SHP77 (cell line): ENCODE results near the gene CDC45.
A peak's percentile ranks its signal among the peaks of the same experiment; 100 is the strongest.
"Not testable (repeated sequence)": the region's sequence is repeated elsewhere in the genome, so short reads cannot be mapped to it uniquely, and the experiment has no call there.

Source experiments
- DNase-seq, 2 experiments: peaks; one replicate each; lab custom pipeline; 2025; lab: John Stamatoyannopoulos, UW

The CDC45 gene, protein sequence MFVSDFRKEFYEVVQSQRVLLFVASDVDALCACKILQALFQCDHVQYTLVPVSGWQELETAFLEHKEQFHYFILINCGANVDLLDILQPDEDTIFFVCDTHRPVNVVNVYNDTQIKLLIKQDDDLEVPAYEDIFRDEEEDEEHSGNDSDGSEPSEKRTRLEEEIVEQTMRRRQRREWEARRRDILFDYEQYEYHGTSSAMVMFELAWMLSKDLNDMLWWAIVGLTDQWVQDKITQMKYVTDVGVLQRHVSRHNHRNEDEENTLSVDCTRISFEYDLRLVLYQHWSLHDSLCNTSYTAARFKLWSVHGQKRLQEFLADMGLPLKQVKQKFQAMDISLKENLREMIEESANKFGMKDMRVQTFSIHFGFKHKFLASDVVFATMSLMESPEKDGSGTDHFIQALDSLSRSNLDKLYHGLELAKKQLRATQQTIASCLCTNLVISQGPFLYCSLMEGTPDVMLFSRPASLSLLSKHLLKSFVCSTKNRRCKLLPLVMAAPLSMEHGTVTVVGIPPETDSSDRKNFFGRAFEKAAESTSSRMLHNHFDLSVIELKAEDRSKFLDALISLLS

DNA sequence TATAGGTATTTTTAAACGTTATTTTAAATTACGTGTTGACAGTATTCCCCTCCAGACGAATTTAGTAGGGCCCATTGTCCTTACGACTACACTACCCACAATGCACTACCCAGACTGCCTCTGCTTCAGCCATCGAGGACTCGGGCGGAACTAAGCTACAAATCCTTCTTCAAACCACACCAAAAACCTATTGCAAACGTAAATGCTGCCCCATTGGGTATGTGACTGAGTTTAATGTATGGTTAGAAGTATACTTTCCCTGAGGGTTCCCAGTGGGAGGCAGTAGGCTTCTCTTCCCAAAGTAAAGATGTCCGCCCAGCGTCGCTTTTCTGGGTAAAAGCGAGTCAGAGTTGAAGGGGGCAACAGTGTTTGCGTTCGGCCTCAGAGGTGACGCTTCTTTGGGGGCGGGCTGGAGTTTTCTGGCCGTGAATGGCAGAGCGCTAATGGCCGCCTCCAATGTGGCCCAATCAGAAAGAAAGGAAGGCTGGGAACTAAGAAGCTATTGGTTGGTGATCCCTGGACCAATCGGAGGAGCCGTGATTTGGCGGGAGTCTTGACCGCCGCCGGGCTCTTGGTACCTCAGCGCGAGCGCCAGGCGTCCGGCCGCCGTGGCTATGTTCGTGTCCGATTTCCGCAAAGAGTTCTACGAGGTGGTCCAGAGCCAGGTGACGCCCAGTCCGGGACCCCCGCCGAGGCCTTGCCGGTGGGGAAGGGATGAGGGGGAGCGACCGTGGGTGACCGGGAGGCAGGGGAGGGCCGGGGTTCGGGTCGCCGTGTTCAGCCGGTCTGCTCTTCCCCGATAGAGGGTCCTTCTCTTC is at the start of gene CDC45:
TSS of gene CDC45 (plus strand) at position 566 of the 818 bp plus-strand sequence. CDS start at position 615, 49 bp downstream.
- peak; percentile 97 to 98 for DNase-seq

- DNase-seq = peak in 1 of 2 experiments; percentile 3
Measured at GRCh38 chr22:19429950-19430889, 49.5 kb upstream of the CDC45 start.

GRCh38 chr22:19430890-19431541 is 48.7 kb upstream of the CDC45 start:
- DNase-seq = peak in 1 of 2 experiments; percentile 8

DNA sequence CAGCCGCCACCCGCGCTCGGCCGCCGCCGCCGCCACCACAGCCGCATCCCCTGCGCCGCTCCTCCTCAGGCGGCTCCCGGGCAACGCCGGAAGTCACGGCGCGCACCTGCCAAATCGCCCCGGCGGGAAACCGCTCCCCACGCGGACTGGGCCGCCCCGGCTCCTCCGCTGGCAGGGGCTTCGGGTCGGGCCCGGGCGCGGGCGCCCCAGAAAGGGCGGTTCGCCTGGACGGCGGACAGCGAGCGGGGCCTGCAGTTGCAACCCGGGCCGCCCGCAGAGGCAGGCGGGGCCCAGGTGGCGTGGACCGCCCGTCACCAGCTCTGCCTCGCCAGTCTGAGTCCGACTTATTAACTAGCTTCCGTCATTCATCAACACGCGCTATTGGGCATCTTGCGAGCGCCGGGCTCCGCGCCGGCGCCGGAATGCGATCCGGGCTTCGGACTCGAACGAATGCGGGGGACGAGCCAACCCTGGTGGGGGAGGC is 48.0 kb upstream of the CDC45 start, which contains the start of gene HIRA:
TSS of gene HIRA (minus strand) at position 85 of the 484 bp plus-strand sequence. CDS start 257 bp downstream, outside the sequence.
- DNase-seq = peak; percentile 49

DNA sequence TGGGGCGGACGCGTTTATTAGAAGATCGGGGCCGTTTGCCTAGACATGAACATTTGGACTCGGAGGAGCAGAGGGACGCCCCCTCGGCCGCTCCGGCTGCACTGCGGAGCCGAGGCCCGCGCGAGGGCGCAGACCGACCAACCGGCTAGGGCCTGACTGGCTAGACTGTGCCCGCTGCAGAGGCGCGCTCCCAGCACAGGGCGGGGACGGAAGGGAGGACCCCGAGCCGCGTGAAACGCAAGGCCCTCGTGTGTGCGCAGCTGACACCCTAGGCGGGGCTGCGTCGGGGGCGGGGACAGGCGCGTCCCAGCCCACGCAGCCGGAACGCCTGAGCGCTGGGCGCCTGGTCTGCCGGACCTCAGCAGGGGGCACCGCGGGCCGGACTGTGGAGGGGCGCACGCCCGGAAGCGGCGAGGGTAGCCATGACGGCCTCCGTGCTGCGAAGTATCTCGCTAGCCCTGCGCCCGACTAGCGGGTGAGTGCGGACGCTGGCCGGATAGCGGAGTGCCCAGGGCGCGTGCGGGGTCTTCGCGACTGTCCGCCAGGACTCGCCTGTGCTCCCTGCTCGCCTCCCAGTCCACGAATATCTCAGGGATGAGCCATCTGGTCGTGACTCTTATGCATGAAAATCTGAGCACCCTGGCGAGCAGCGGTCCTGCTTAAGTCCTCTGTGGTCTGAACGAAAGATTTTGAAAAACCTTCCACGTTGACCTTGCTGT is 47.4 kb upstream of the CDC45 start, which contains the start of gene MRPL40:
TSS of gene MRPL40 (plus strand) at position 413 of the 719 bp plus-strand sequence. CDS start at position 423, 10 bp downstream.
- peak; percentile 85 to 91 for DNase-seq

GRCh38 chr22:19434401-19434800 is 45.3 kb upstream of the CDC45 start:
- no peak for DNase-seq

DNA sequence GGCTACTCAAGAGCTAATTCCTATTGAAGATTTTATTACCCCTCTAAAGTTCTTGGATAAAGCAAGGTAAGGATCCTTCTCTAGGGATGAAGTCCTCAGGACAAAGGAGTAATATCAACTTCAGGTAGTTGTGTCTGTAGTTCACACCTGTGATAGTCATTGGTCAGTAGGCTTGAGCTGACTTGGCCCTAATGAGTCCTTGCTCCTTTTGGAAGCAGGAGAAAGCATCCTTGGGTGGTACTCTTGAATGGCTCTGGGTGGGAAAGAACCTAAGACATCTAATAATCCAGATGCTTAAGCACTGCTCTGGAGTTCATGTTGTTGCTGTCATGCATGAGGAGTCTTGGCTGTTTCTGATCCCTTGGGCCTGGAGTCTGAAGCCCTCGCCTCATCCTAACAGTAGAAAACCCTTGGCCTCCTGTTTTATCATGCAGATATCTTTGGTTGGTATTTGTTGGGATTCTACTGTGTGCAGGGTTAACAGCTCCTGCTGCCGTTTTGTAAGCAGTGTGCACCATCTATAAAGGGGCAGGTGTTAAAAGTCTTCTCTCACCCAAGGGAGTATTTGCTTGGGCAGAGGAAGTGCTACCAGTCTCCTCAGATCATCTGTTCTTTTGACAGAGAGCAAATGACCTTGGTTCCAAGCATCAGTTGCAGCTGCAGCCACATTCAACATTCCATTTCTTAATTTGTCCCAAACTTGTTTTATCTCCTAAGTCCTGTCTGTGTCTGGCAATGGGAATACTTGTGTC is 44.7 kb upstream of the CDC45 start:
- DNase-seq = no peak

- not testable (repeated sequence) for DNase-seq
Measured at GRCh38 chr22:19436444-19437161, 43.1 kb upstream of the CDC45 start.

- no peak for DNase-seq
Measured at GRCh38 chr22:19438298-19438697, 41.4 kb upstream of the CDC45 start.

DNA sequence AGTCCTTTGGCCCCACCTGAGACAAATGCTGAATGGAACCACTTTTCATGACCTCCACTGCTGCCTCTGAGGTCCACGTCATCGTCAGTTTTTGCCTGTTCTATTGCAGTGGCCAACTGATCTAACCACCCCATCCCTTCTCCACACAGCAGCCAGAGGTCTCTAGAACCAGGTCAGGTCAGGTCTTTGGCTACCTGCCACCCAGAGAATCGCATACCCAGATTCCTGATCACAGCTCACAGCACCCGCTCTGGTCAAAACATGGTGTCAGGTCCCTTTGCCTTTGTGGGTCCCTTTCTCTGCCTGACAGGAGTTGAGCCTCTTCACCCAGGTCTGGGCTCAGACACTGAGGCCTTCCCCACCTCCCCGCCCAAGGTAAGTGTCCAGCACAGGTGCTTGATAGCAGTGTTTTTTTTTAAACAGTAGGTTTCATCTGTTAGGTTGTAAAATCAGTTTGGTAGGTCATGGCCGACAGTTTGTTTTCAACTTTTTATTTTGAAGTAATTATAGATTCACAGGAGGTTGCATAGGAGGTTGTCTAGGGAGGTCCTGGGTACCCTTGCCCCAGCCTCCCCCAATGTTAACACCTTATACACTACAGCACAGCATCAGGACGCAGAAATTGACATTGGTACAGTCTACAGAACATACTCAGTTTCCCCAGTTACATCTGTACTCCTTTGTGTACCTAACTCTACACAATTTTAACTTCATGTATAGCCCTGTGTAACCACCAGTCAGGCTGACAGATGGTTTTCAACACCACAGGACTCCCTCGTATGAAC is 39.1 kb upstream of the CDC45 start:
- DNase-seq = no peak

DNA sequence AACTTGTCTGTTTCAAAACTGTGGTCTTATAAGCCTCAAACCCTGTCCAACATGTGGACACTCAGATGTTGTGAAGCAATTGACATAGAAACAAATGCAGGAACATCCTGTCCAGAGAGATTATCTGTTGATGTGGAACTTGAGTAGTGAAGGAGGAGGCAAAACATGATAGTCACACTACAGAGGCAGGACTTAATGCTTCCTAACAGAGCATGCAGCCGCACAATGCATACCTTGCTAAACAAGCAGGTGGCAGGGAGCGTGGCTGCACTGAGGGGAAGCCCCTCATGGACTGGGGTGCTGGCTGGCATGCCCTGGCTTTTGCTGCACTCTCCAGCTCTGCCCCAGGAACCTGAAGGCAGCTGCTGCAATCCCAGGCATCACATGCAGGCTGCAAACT is 37.6 kb upstream of the CDC45 start:
- DNase-seq = no peak

GRCh38 chr22:19443544-19444211 is 36.0 kb upstream of the CDC45 start:
- no peak for DNase-seq

GRCh38 chr22:19445279-19445982 is 34.3 kb upstream of the CDC45 start:
- not testable (repeated sequence) for DNase-seq

GRCh38 chr22:19446603-19447329 is 33.0 kb upstream of the CDC45 start:
- DNase-seq = no peak

GRCh38 chr22:19447330-19448075 is 32.2 kb upstream of the CDC45 start, which contains the start of gene C22orf39:
Gene C22orf39 (minus strand): TSS chr22:19447711. CDS start chr22:19447688, 23 bp downstream.
- DNase-seq = peak; percentile 86 to 93
